ENCODE results near the gene TBC1D23. TPM values are rescaled to one million over a fixed set of nuclear protein-coding genes. Genes with fewer than 3 reads are reported as not detected.

TBC1D23 gene
- polyA plus RNA-seq, 1 donor (not counting 4 experiments of a cell fraction or from before 2014, with no cell fraction given) = 42.4 TPM

DNA sequence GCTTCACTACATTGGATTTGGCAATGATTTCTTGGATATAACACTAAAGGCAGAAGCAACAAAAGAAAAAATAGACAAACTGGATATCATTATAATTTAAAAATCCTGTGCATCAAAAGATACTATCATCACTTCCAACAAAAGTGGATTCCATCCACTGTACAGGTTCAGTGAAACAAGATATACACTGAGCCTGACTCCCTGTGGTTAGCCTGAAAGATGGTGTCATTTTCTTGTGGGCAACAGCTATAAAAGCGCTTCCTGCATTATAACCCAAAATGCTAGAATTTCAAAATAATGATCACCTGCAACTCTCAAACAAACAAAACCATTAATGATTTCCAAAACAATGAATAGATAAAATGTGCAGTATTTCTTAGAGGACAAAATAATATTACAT, 39.6 kb upstream of the TBC1D23 start:
- H2AFZ ChIP-seq (ENCODE audit: control insufficient read depth, low read length) = no peak overlapping the region
- H3K9me3 ChIP-seq (ENCODE audit: control insufficient read depth, low read depth, low read length) = no peaks in the 10 kb centered on the region
- TF ChIP-seq EZH2 (IDR thresholded peaks at IDR 0.05; ENCODE audit: low read length) (no peak), CTCF (optimal IDR thresholded peaks at IDR 0.05 in 1 of 3, IDR thresholded peaks at IDR 0.05 in 1 of 3, conservative IDR thresholded peaks at IDR 0.05 in 1 of 3; ENCODE audit: extremely low read depth in 1 of 3, insufficient read depth in 2 of 3, low read length in 3 of 3) (no peak)
- no peaks in the 10 kb centered on the region for H3K4me1 ChIP-seq (ENCODE audit: control insufficient read depth, extremely low read depth, insufficient read depth, low read length)
- dilution Hi-C loops (cut with MboI; ENCODE audit: extremely low pct_ligation_motif_present, low sequenced_read_pairs) = no loop called here
- H4K20me1 ChIP-seq (ENCODE audit: control insufficient read depth, extremely low read depth, insufficient read depth, low read length) = no peaks in the 10 kb centered on the region
- no peaks in the 10 kb centered on the region for H3K79me2 ChIP-seq (ENCODE audit: control insufficient read depth, insufficient read depth, low read length)
- H3K4me2 ChIP-seq (ENCODE audit: control insufficient read depth, extremely low read depth, insufficient read depth, low read depth, low read length) = no peak overlapping the region
- no peaks in the 10 kb centered on the region for H3K36me3 ChIP-seq (ENCODE audit: control insufficient read depth in 2 of 2, extremely low read depth in 1 of 2, insufficient read depth in 2 of 2, low read length in 2 of 2)
- no peaks in the 10 kb centered on the region for H3K9me1 ChIP-seq (ENCODE audit: control insufficient read depth, extremely low read depth, insufficient read depth, low read length)
- H3K27me3 ChIP-seq (ENCODE audit: control insufficient read depth, extremely low read depth, insufficient read depth, low read length) = no peaks in the 10 kb centered on the region
- H3K27ac ChIP-seq (ENCODE audit: control insufficient read depth, insufficient read depth, low read length) = no peak overlapping the region
- no peak overlapping the region for H3K4me3 ChIP-seq (ENCODE audit: control insufficient read depth in 2 of 3, extremely low read depth in 1 of 3, insufficient read depth in 2 of 3, low read depth in 1 of 3, low read length in 3 of 3)
- no peak overlapping the region for H3K9ac ChIP-seq (ENCODE audit: control insufficient read depth, extremely low read depth, insufficient read depth, low read length)
- FAIRE-seq = no peak
- no peak for DNase-seq (ENCODE audit: low read depth, low spot score)

DNA sequence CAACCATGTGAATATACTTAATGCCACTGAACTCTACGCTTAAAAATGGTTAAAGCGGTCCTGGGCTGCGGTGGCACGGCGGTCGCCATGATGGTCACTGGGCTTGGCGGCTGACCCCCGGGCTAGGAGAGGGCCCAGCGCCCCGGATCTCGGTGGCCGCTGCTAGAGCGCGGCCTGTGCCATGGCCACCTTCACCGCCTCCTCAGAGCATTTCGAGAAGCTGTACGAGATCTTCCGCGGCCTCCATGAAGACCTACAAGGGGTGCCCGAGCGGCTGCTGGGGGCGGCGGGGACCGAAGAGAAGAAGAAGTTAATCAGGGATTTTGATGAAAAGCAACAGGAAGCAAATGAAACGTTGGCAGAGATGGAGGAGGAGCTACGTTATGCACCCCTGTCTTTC, 35.6 kb upstream of the TBC1D23 start:
- Histone ChIP-seq H2AFZ (ENCODE audit: control insufficient read depth, low read length) (no peak overlapping the region), H3K4me1 (ENCODE audit: control insufficient read depth, extremely low read depth, insufficient read depth, low read length) (peaks cover 5% of the 10 kb centered on the region), H3K79me2 (ENCODE audit: control insufficient read depth, insufficient read depth, low read length) (no peaks in the 10 kb centered on the region), H3K36me3 (ENCODE audit: control insufficient read depth in 2 of 2, extremely low read depth in 1 of 2, insufficient read depth in 2 of 2, low read length in 2 of 2) (no peaks in the 10 kb centered on the region), H4K20me1 (ENCODE audit: control insufficient read depth, extremely low read depth, insufficient read depth, low read length) (no peaks in the 10 kb centered on the region), H3K4me2 (ENCODE audit: control insufficient read depth, extremely low read depth, insufficient read depth, low read depth, low read length) (no peak overlapping the region), H3K9me3 (ENCODE audit: control insufficient read depth, low read depth, low read length) (no peaks in the 10 kb centered on the region), H3K27ac (ENCODE audit: control insufficient read depth, insufficient read depth, low read length) (no peak overlapping the region), H3K4me3 (ENCODE audit: control insufficient read depth in 2 of 3, extremely low read depth in 1 of 3, insufficient read depth in 2 of 3, low read depth in 1 of 3, low read length in 3 of 3) (no peak overlapping the region), H3K9ac (ENCODE audit: control insufficient read depth, extremely low read depth, insufficient read depth, low read length) (no peak overlapping the region), H3K9me1 (ENCODE audit: control insufficient read depth, extremely low read depth, insufficient read depth, low read length) (no peaks in the 10 kb centered on the region), H3K27me3 (ENCODE audit: control insufficient read depth, extremely low read depth, insufficient read depth, low read length) (no peaks in the 10 kb centered on the region)
- TF ChIP-seq CTCF (optimal IDR thresholded peaks at IDR 0.05 in 1 of 3, IDR thresholded peaks at IDR 0.05 in 1 of 3, conservative IDR thresholded peaks at IDR 0.05 in 1 of 3; ENCODE audit: extremely low read depth in 1 of 3, insufficient read depth in 2 of 3, low read length in 3 of 3) (no peak), EZH2 (IDR thresholded peaks at IDR 0.05; ENCODE audit: low read length) (no peak)
- dilution Hi-C loops (cut with MboI; ENCODE audit: extremely low pct_ligation_motif_present, low sequenced_read_pairs) = no loop called here
- FAIRE-seq (no peak), DNase-seq (ENCODE audit: low read depth, low spot score) (no peak)

All from keratinocyte (primary cell).